ENCODE results near the gene BRCA2. TPM values are rescaled to one million over a fixed set of nuclear protein-coding genes. Genes with fewer than 3 reads are reported as not detected.

The BRCA2 gene
- total RNA-seq, 2 experiments from 2014 or later: 1.9 to 2.4 TPM

GRCh38 chr13:32362574-32362973 is 47.3 kb downstream of the BRCA2 start:
- POLR2A ChIA-PET: no interaction called here
- no peak for ATAC-seq (ENCODE audit: poor library complexity)
- no peaks in the 10 kb centered on the region for H3K9me3 ChIP-seq (ENCODE audit: control insufficient read depth in 1 of 2, insufficient read depth in 1 of 2, low read length in 2 of 2)
- Mint-ChIP-seq H3K4me3 (no peak overlapping the region), H3K36me3 (ENCODE audit: low read depth) (no peaks in the 10 kb centered on the region), H3K27ac (no peak overlapping the region), H3K4me1 (ENCODE audit: low read depth) (no peaks in the 10 kb centered on the region), H3K9me3 (no peaks in the 10 kb centered on the region), H3K27me3 (no peaks in the 10 kb centered on the region)
- CTCF ChIA-PET: no interaction called here
- intact Hi-C loops (cut with DNase I, micrococcal nuclease): no loop called here
- no peak overlapping the region for H3K27ac ChIP-seq (ENCODE audit: low read depth in 1 of 2, low read length in 2 of 2)
- DNase-seq: no peak
- no peaks in the 10 kb centered on the region for H3K27me3 ChIP-seq (ENCODE audit: control insufficient read depth in 1 of 2, insufficient read depth in 2 of 2, low read length in 2 of 2)
- TF ChIP-seq CTCF (IDR thresholded peaks at IDR 0.05): no peak
- no peaks in the 10 kb centered on the region for H3K36me3 ChIP-seq (ENCODE audit: insufficient read depth, low read length)
- H3K4me3 ChIP-seq (ENCODE audit: low read length): no peak overlapping the region
- H3K4me1 ChIP-seq (ENCODE audit: insufficient read depth, low read length): no peaks in the 10 kb centered on the region

GRCh38 chr13:32370805-32371204 is 55.5 kb downstream of the BRCA2 start:
- H3K27me3 ChIP-seq (ENCODE audit: control insufficient read depth in 1 of 2, insufficient read depth in 2 of 2, low read length in 2 of 2): no peaks in the 10 kb centered on the region
- no peak overlapping the region for H3K27ac Mint-ChIP-seq
- H3K9me3 ChIP-seq (ENCODE audit: control insufficient read depth in 1 of 2, insufficient read depth in 1 of 2, low read length in 2 of 2): no peaks in the 10 kb centered on the region
- no peaks in the 10 kb centered on the region for H3K27me3 Mint-ChIP-seq
- no peaks in the 10 kb centered on the region for H3K4me1 ChIP-seq (ENCODE audit: insufficient read depth, low read length)
- H3K27ac ChIP-seq (ENCODE audit: low read depth in 1 of 2, low read length in 2 of 2): no peak overlapping the region
- intact Hi-C loops (cut with DNase I, micrococcal nuclease): no loop called here
- H3K4me3 ChIP-seq (ENCODE audit: low read length): no peak overlapping the region
- ChIA-PET CTCF (no interaction called here), POLR2A (no interaction called here)
- H3K36me3 Mint-ChIP-seq (ENCODE audit: low read depth): no peaks in the 10 kb centered on the region
- DNase-seq: no peak
- H3K36me3 ChIP-seq (ENCODE audit: insufficient read depth, low read length): no peaks in the 10 kb centered on the region
- no peak for ATAC-seq (ENCODE audit: poor library complexity)
- no peak overlapping the region for H3K4me3 Mint-ChIP-seq
- no peaks in the 10 kb centered on the region for H3K9me3 Mint-ChIP-seq
- no peak for TF ChIP-seq CTCF (IDR thresholded peaks at IDR 0.05)
- no peaks in the 10 kb centered on the region for H3K4me1 Mint-ChIP-seq (ENCODE audit: low read depth)

GRCh38 chr13:32376642-32377415 is 61.5 kb downstream of the BRCA2 start:
- H3K27ac Mint-ChIP-seq: no peak overlapping the region
- no peaks in the 10 kb centered on the region for H3K27me3 ChIP-seq (ENCODE audit: control insufficient read depth in 1 of 2, insufficient read depth in 2 of 2, low read length in 2 of 2)
- H3K27ac ChIP-seq (ENCODE audit: low read depth in 1 of 2, low read length in 2 of 2): no peak overlapping the region
- H3K9me3 ChIP-seq (ENCODE audit: control insufficient read depth in 1 of 2, insufficient read depth in 1 of 2, low read length in 2 of 2): no peaks in the 10 kb centered on the region
- intact Hi-C loops (cut with DNase I, micrococcal nuclease): no loop called here
- no peaks in the 10 kb centered on the region for H3K27me3 Mint-ChIP-seq
- no peaks in the 10 kb centered on the region for H3K4me1 ChIP-seq (ENCODE audit: insufficient read depth, low read length)
- H3K4me3 Mint-ChIP-seq: no peak overlapping the region
- ATAC-seq (ENCODE audit: poor library complexity) (no peak), DNase-seq (no peak)
- no peaks in the 10 kb centered on the region for H3K36me3 Mint-ChIP-seq (ENCODE audit: low read depth)
- H3K36me3 ChIP-seq (ENCODE audit: insufficient read depth, low read length): no peaks in the 10 kb centered on the region
- H3K9me3 Mint-ChIP-seq: no peaks in the 10 kb centered on the region
- H3K4me3 ChIP-seq (ENCODE audit: low read length): no peak overlapping the region
- no peaks in the 10 kb centered on the region for H3K4me1 Mint-ChIP-seq (ENCODE audit: low read depth)
- CTCF ChIA-PET: no interaction called here
- POLR2A ChIA-PET: no interaction called here
- no peak for TF ChIP-seq CTCF (IDR thresholded peaks at IDR 0.05)
